ENCODE results near the gene NAXE.

Gene NAXE

GRCh38 chr1:156622581-156623297 lies 31.2 kb downstream of the NAXE start:
- ATAC-seq, result no peak
- TF ChIP-seq CREB5 (CRISPR knock-in tag; IDR thresholded peaks at IDR 0.05; ENCODE audit: low read depth) (no peak), POU6F1 (CRISPR knock-in tag; IDR thresholded peaks at IDR 0.05; ENCODE audit: borderline replicate concordance, low read depth) (no peak), TOX (CRISPR knock-in tag; IDR thresholded peaks at IDR 0.05; ENCODE audit: borderline replicate concordance) (no peak), BACH2 (CRISPR knock-in tag; IDR thresholded peaks at IDR 0.05; ENCODE audit: borderline replicate concordance) (no peak), CSDC2 (CRISPR knock-in tag; IDR thresholded peaks at IDR 0.05) (no peak), RARB (CRISPR knock-in tag; IDR thresholded peaks at IDR 0.05) (no peak), ZFP3 (CRISPR knock-in tag; IDR thresholded peaks at IDR 0.05) (no peak), SNAI2 (CRISPR knock-in tag; IDR thresholded peaks at IDR 0.05) (no peak), GLIS3 (CRISPR knock-in tag; IDR thresholded peaks at IDR 0.05) (no peak), ZNF70 (CRISPR knock-in tag; IDR thresholded peaks at IDR 0.05) (no peak), TCF4 (CRISPR knock-in tag; IDR thresholded peaks at IDR 0.05; ENCODE audit: borderline replicate concordance) (no peak), ESRRG (CRISPR knock-in tag; IDR thresholded peaks at IDR 0.05) (no peak)

GRCh38 chr1:156623946-156624813 lies 32.6 kb downstream of the NAXE start:
- no peak for TF ChIP-seq TOX (CRISPR knock-in tag; IDR thresholded peaks at IDR 0.05; ENCODE audit: borderline replicate concordance)
- TF ChIP-seq ISL1 (CRISPR knock-in tag; IDR thresholded peaks at IDR 0.05), result no peak
- no peak for TF ChIP-seq ZFP3 (CRISPR knock-in tag; IDR thresholded peaks at IDR 0.05)
- TF ChIP-seq ZNF70 (CRISPR knock-in tag; IDR thresholded peaks at IDR 0.05), result no peak
- TF ChIP-seq ESRRG (CRISPR knock-in tag; IDR thresholded peaks at IDR 0.05), result no peak
- no peak for TF ChIP-seq BACH2 (CRISPR knock-in tag; IDR thresholded peaks at IDR 0.05; ENCODE audit: borderline replicate concordance)
- no peak for TF ChIP-seq TCF4 (CRISPR knock-in tag; IDR thresholded peaks at IDR 0.05; ENCODE audit: borderline replicate concordance)
- no peak for TF ChIP-seq POU6F1 (CRISPR knock-in tag; IDR thresholded peaks at IDR 0.05; ENCODE audit: borderline replicate concordance, low read depth)
- TF ChIP-seq RARB (CRISPR knock-in tag; IDR thresholded peaks at IDR 0.05), result no peak
- TF ChIP-seq ARNTL (CRISPR knock-in tag; IDR thresholded peaks at IDR 0.05; ENCODE audit: borderline replicate concordance, low read depth), result no peak
- no peak for TF ChIP-seq PPARA (CRISPR knock-in tag; IDR thresholded peaks at IDR 0.05; ENCODE audit: borderline replicate concordance)
- TF ChIP-seq PATZ1 (CRISPR knock-in tag; IDR thresholded peaks at IDR 0.05; ENCODE audit: borderline replicate concordance), result no peak
- no peak for TF ChIP-seq OSR1 (CRISPR knock-in tag; IDR thresholded peaks at IDR 0.05)
- TF ChIP-seq ZNF565 (CRISPR knock-in tag; conservative IDR thresholded peaks at IDR 0.05; ENCODE audit: low read depth), result no peak
- TF ChIP-seq ZC3H10 (CRISPR knock-in tag; IDR thresholded peaks at IDR 0.05), result no peak
- TF ChIP-seq ZFP30 (CRISPR knock-in tag; IDR thresholded peaks at IDR 0.05), result no peak
- no peak for TF ChIP-seq GLIS3 (CRISPR knock-in tag; IDR thresholded peaks at IDR 0.05)
- peak; percentile 89 for ATAC-seq

- peak; percentile 8; the same call in 2 of the 3 replicates for ATAC-seq
- TF ChIP-seq ZNF565 (CRISPR knock-in tag; conservative IDR thresholded peaks at IDR 0.05; ENCODE audit: low read depth) (no peak), ZFP30 (CRISPR knock-in tag; IDR thresholded peaks at IDR 0.05) (no peak), CREB5 (CRISPR knock-in tag; IDR thresholded peaks at IDR 0.05; ENCODE audit: low read depth) (no peak), RARB (CRISPR knock-in tag; IDR thresholded peaks at IDR 0.05) (no peak), ESRRG (CRISPR knock-in tag; IDR thresholded peaks at IDR 0.05) (no peak), CSDC2 (CRISPR knock-in tag; IDR thresholded peaks at IDR 0.05) (no peak), BACH2 (CRISPR knock-in tag; IDR thresholded peaks at IDR 0.05; ENCODE audit: borderline replicate concordance) (no peak), ZFP3 (CRISPR knock-in tag; IDR thresholded peaks at IDR 0.05) (no peak), PPARA (CRISPR knock-in tag; IDR thresholded peaks at IDR 0.05; ENCODE audit: borderline replicate concordance) (no peak), OSR1 (CRISPR knock-in tag; IDR thresholded peaks at IDR 0.05) (no peak), TSHZ2 (CRISPR knock-in tag; IDR thresholded peaks at IDR 0.05) (no peak), TCF4 (CRISPR knock-in tag; IDR thresholded peaks at IDR 0.05; ENCODE audit: borderline replicate concordance) (no peak), ZNF70 (CRISPR knock-in tag; IDR thresholded peaks at IDR 0.05) (no peak), ISL1 (CRISPR knock-in tag; IDR thresholded peaks at IDR 0.05) (no peak), TOX (CRISPR knock-in tag; IDR thresholded peaks at IDR 0.05; ENCODE audit: borderline replicate concordance) (no peak)
Observed at GRCh38 chr1:156624814-156625435, 33.3 kb downstream of the NAXE start.

Data from SK-N-SH treated with all-trans-retinoic acid at 6 μM for 48 hours (cell line).